LoVo (cell line): ENCODE results near the gene OSBPL7.
"Not testable (repeated sequence)": the region's sequence is repeated elsewhere in the genome, so short reads cannot be mapped to it uniquely, and the experiment has no call there.

Experiments used
- DNase-seq: peaks from one replicate; pipeline ENCODE4 v3.0.0-alpha.2; 2016; ENCODE audit warnings: low spot score

OSBPL7 gene

GRCh38 chr17:47806026-47806912, 15.3 kb downstream of the OSBPL7 start:
- no peak for DNase-seq

GRCh38 chr17:47804461-47804860, 17.1 kb downstream of the OSBPL7 start:
- no peak for DNase-seq

- no peak for DNase-seq
Measured at GRCh38 chr17:47803751-47804150, 17.8 kb downstream of the OSBPL7 start.

GRCh38 chr17:47803201-47803600, 18.4 kb downstream of the OSBPL7 start:
- DNase-seq = no peak

- peak; percentile 53 for DNase-seq
Measured at GRCh38 chr17:47802341-47803022, 19.1 kb downstream of the OSBPL7 start.

GRCh38 chr17:47801906-47802305, 19.7 kb downstream of the OSBPL7 start:
- DNase-seq = no peak

- DNase-seq = no peak
Measured at GRCh38 chr17:47801176-47801765, 20.3 kb downstream of the OSBPL7 start.

- no peak for DNase-seq
Measured at GRCh38 chr17:47800686-47801085, 20.9 kb downstream of the OSBPL7 start.

GRCh38 chr17:47797797-47798196, 23.8 kb downstream of the OSBPL7 start:
- DNase-seq = no peak

GRCh38 chr17:47792979-47793378, 28.6 kb downstream of the OSBPL7 start:
- DNase-seq = no peak

- no peak for DNase-seq
Measured at GRCh38 chr17:47792457-47792856, 29.1 kb downstream of the OSBPL7 start.

- DNase-seq = no peak
Measured at GRCh38 chr17:47791025-47791424, 30.6 kb downstream of the OSBPL7 start.

GRCh38 chr17:47789611-47790561, 31.7 kb downstream of the OSBPL7 start:
- DNase-seq = no peak

- no peak for DNase-seq
Measured at GRCh38 chr17:47785538-47786123, 36.0 kb downstream of the OSBPL7 start.

- no peak for DNase-seq
Measured at GRCh38 chr17:47781397-47781796, 40.2 kb downstream of the OSBPL7 start.

- no peak for DNase-seq
Measured at GRCh38 chr17:47778184-47778635, 43.4 kb downstream of the OSBPL7 start.

GRCh38 chr17:47776330-47777197, 45.0 kb downstream of the OSBPL7 start:
- DNase-seq = peak; percentile 55

- DNase-seq = no peak
Measured at GRCh38 chr17:47774987-47775580, 46.5 kb downstream of the OSBPL7 start.

GRCh38 chr17:47774331-47774730, 47.3 kb downstream of the OSBPL7 start:
- no peak for DNase-seq

GRCh38 chr17:47773649-47774048, 47.9 kb downstream of the OSBPL7 start:
- DNase-seq = not testable (repeated sequence)
